GM12872 (cell line): ENCODE results near the gene DNER.

ENCODE experiments used
- TF ChIP-seq, protein P1 (sequence below): IDR thresholded peaks from 3 replicates; pipeline ENCODE4 v1.5.1; 2011; ENCODE audit warnings: low read depth, mild to moderate bottlenecking, low read length, moderate library complexity; ENCODE audit not compliant: insufficient read depth

The DNER gene

GRCh38 chr2:229416116-229416694 is 298.1 kb downstream of the DNER start:
- TF ChIP-seq, protein P1, sequence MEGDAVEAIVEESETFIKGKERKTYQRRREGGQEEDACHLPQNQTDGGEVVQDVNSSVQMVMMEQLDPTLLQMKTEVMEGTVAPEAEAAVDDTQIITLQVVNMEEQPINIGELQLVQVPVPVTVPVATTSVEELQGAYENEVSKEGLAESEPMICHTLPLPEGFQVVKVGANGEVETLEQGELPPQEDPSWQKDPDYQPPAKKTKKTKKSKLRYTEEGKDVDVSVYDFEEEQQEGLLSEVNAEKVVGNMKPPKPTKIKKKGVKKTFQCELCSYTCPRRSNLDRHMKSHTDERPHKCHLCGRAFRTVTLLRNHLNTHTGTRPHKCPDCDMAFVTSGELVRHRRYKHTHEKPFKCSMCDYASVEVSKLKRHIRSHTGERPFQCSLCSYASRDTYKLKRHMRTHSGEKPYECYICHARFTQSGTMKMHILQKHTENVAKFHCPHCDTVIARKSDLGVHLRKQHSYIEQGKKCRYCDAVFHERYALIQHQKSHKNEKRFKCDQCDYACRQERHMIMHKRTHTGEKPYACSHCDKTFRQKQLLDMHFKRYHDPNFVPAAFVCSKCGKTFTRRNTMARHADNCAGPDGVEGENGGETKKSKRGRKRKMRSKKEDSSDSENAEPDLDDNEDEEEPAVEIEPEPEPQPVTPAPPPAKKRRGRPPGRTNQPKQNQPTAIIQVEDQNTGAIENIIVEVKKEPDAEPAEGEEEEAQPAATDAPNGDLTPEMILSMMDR: no peak

GRCh38 chr2:229414631-229415030 is 299.7 kb downstream of the DNER start:
- TF ChIP-seq, protein P1: no peak

- TF ChIP-seq, protein P1: no peak
Observed at GRCh38 chr2:229412686-229413085, 301.7 kb downstream of the DNER start.

- TF ChIP-seq, protein P1: no peak
Observed at GRCh38 chr2:229410946-229411345, 303.4 kb downstream of the DNER start.

- TF ChIP-seq, protein P1: no peak
Observed at GRCh38 chr2:229410264-229410663, 304.1 kb downstream of the DNER start.

DNA sequence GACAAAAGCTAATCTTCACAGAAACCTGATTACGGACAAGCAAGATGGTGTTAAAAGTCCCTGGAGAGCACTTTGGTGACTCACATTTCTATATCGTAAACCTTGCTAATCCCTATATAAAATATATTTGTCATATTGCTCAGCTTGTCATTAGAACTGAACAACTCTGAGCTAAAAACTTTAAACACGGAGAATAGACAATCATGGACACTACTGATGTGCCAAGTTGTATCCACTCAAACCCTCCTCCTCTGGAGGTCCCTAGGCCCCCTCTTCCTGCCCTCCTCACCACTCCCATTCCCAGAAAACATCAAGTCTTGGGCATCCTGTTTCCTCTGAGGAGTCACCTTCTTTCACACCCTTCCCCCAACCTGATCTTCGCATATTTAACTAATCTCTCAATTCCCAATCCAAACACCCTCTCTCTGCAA is 304.6 kb downstream of the DNER start:
- TF ChIP-seq, protein P1: no peak

DNA sequence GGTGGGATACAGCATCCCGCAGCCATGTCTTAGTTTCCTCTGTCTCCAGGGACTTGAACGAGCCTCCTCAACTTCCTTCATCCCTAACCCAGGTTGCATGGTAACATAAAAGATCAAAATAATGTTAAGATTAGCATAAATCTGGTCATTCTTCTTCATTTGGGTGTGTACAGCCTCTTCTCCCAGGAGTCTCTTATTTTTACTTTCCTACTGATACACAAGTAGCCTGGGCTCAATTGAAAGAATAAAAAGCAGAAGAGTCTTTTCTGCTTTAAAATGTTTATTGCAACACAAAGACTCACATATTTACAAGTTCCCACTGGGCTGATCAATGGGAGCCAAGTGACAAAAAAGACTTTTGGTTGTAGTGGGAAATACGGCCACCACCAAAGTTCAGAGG is 305.4 kb downstream of the DNER start:
- TF ChIP-seq, protein P1: no peak
